Stomach (tissue), 9 donors: ENCODE data around the gene CALR. TPM values are rescaled to one million over a fixed set of nuclear protein-coding genes. Genes with fewer than 3 reads are reported as not detected.
A peak's percentile ranks its signal among the peaks of the same experiment; 100 is the strongest.

Source experiments
- DNase-seq, 2 donors: peaks; one replicate each; pipeline versions ENCODE4 v3.0.0 to v3.0.0-alpha.2; 2013 to 2019
- H3K27ac ChIP-seq, 5 donors: fragments of 200-600 bp in 4 of 5; sonication (generic) in 4 of 5; one replicate each; pipeline ENCODE4 v1.5.1; 2013 to 2019; ENCODE audit warnings: mild to moderate bottlenecking in 1 of 5, moderate library complexity in 1 of 5
- H3K27me3 ChIP-seq, 3 donors: fragments of 200-600 bp; sonication (generic); one replicate each; pipeline ENCODE4 v1.5.1; 2017 to 2019; ENCODE audit warnings: mixed run types in 1 of 3
- H3K36me3 ChIP-seq, 4 donors: fragments of 200-600 bp; sonication (generic); 1 replicate in 3 of 4; 2 replicates in 1 of 4; pipeline ENCODE4 v1.5.1; 2016 to 2019
- H3K4me1 ChIP-seq, 4 donors: fragments of 200-600 bp; sonication (generic); one replicate each; pipeline ENCODE4 v1.5.1; 2016 to 2019
- H3K4me3 ChIP-seq, 4 donors: fragments of 200-600 bp; sonication (generic) in 3 of 4; one replicate each; pipeline ENCODE4 v1.5.1; 2016 to 2019; ENCODE audit warnings: mild to moderate bottlenecking in 1 of 4
- H3K9me3 ChIP-seq, 4 donors: fragments of 200-600 bp; sonication (generic); one replicate each; pipeline ENCODE4 v1.5.1; 2016 to 2019
- EP300 ChIP-seq: sonication (generic); formaldehyde crosslinking; IDR thresholded peaks from one replicate; pipeline ENCODE4 v1.6.1; 2017; ENCODE audit warnings: antibody characterized with exemption
- POLR2A ChIP-seq, 4 donors: fragments of 450-650 bp; IDR thresholded peaks; one replicate each; pipeline ENCODE4 v1.6.1; 2016; ENCODE audit warnings: antibody characterized with exemption in 4 of 4, control low read depth in 2 of 4, mild to moderate bottlenecking in 1 of 4, moderate library complexity in 1 of 4
- POLR2AphosphoS5 ChIP-seq, 3 donors: sonication (generic); formaldehyde crosslinking; IDR thresholded peaks; one replicate each; pipeline ENCODE4 v1.6.1; 2016; ENCODE audit warnings: antibody characterized with exemption in 3 of 3
- WGBS, 5 donors: extraction: QIAGEN DNeasy Blood & Tissue Kit in 3 of 5; methylation state at CpG; one replicate each; pipeline versions ENCODE4 v1.1.5 to v1.1.7; 2013 to 2018; 5-methylcytosine and 5-hydroxymethylcytosine counted together
- intact Hi-C: fragments of 100-400 bp; cut with DNase I; formaldehyde crosslinking; loops from one replicate; pipeline ENCODE4 v1.15.1; 2023; ENCODE audit warnings: low total_unique reads
- polyA plus RNA-seq, 3 donors: library from polyadenylated mRNA; stranded (reverse); fragments of 200-250 nt; gene quantifications; one replicate each; pipeline ENCODE4 v1.2.3, GENCODE V29; 2013
- total RNA-seq, 5 donors: library from RNA; depleted of rRNA; stranded (reverse); fragments of >200 nt; gene quantifications; one replicate each; pipeline versions ENCODE4 v1.1.0 to v1.2.3, GENCODE V29; 2014 to 2016
- TF ChIP-seq, protein P1 (sequence below), 7 experiments: fragments of 450-650 bp in 4 of 7; fragments of 200-600 bp in 3 of 7; sonication (generic) in 3 of 7; IDR thresholded peaks; one replicate each; pipeline ENCODE4 v1.5.1; 2016 to 2019; ENCODE audit warnings: antibody characterized with exemption in 7 of 7, control low read depth in 2 of 7, mild to moderate bottlenecking in 1 of 7
- donor health status: healthy with polysubstance abuse.
- donor health status: Bipolar disorder and iron deficiency.
- donor health status: healthy.

The CALR gene
- total and polyA plus RNA-seq, 8 donors, result 71.2 to 947 (median 354) TPM

DNA sequence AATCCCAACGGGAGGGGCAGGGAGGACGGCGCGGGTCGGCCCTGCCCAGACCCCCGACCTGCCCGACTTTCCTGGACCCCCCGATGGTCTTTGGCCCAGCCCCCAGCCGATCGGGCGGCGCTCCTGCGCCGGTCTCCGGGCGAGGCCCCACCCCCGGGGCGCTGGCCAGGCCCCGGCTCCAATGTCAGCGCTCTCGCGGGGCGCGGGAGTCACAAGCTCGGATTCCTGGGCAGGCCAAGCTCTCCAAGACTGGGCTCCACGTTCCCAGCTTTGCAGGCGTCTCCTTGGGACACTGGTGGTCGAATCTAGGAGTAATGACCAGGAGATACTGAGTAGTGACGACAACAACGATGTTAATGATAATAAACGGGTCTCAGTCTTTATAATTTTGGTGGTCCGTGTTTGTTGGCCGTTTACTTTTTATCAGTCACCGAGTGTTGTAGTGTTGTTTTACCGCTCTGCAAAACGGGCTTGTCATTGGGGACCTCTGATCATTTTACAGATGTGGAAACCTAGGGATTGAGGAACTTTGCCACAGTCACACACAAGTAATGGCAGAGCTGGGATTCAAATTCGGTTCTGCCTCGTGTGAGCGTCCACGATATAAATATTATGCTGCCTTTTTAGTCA is 7.8 kb downstream of the CALR start:
- peaks cover 75 to 78% (median 76%) of the 10 kb centered on the region in 4 donors for H3K36me3 ChIP-seq
- H3K4me1 ChIP-seq, result peaks cover 26 to 68% (median 63%) of the 10 kb centered on the region in 4 donors
- TF ChIP-seq EP300 (no peak), POLR2AphosphoS5 (IDR thresholded peaks at IDR 0.05) (no peak), POLR2A (IDR thresholded peaks at IDR 0.05) (no peak)
- TF ChIP-seq, protein P1, sequence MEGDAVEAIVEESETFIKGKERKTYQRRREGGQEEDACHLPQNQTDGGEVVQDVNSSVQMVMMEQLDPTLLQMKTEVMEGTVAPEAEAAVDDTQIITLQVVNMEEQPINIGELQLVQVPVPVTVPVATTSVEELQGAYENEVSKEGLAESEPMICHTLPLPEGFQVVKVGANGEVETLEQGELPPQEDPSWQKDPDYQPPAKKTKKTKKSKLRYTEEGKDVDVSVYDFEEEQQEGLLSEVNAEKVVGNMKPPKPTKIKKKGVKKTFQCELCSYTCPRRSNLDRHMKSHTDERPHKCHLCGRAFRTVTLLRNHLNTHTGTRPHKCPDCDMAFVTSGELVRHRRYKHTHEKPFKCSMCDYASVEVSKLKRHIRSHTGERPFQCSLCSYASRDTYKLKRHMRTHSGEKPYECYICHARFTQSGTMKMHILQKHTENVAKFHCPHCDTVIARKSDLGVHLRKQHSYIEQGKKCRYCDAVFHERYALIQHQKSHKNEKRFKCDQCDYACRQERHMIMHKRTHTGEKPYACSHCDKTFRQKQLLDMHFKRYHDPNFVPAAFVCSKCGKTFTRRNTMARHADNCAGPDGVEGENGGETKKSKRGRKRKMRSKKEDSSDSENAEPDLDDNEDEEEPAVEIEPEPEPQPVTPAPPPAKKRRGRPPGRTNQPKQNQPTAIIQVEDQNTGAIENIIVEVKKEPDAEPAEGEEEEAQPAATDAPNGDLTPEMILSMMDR (IDR thresholded peaks at IDR 0.05), result no peak
- H3K27me3 ChIP-seq, result no peaks in the 10 kb centered on the region
- 0 to 1% (median 0%) methylated on average over 14 to 40 of the region's 40 CpGs for WGBS, 5 donors
- peak overlapping the region; percentile 95 to 99 (median 97) for H3K27ac ChIP-seq
- H3K9me3 ChIP-seq, result no peaks in the 10 kb centered on the region
- peak; percentile 77 to 91 for DNase-seq
- peak overlapping the region; percentile 82 to 99 (median 88) for H3K4me3 ChIP-seq
- intact Hi-C loops, result no loop called here

DNA sequence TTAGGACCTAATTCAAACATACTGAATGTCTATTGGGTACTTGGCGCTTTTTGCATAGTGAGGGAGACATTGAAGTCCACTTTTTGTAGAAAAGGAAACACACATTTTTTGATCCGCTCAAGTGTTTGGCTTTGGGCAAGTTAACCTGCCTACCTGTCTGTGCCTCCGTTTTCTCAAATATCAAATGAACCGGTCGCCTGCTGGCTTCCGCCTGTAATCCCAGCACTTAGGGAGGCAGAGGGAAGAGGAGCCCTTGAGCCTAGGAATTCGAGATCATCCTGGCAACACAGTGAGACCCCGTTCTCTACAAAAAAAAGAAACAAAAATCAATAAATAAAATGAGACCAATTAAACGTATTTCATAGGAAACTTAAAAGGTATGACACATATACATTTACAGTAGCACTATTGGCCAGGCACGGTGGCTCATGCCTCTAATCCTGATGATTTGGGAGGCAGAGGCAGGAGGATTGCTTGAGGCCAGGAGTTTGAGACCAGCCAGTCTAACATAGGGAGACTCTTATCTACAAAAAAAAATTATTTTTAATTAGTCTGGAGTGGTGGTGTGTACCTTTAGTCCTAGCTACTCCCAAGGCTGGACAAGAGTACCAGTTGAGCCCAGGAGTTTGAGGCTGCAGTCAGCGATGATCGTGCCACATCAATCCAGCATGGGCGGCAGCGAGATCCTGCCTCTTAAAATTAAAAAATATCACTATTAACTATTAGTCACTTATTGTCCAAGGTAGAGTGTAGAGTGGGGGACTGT is 8.5 kb downstream of the CALR start:
- no peak for DNase-seq
- H3K27ac ChIP-seq, result peak overlapping the region in 4 of 5 donors; percentile 96 to 99 (median 98)
- intact Hi-C loops, result no loop called here
- TF ChIP-seq POLR2A (IDR thresholded peaks at IDR 0.05) (no peak), EP300 (no peak), POLR2AphosphoS5 (IDR thresholded peaks at IDR 0.05) (no peak)
- TF ChIP-seq, protein P1 (IDR thresholded peaks at IDR 0.05), result no peak
- H3K36me3 ChIP-seq, result peaks cover 75 to 78% (median 76%) of the 10 kb centered on the region in 4 donors
- no peaks in the 10 kb centered on the region for H3K27me3 ChIP-seq
- WGBS, 5 donors, result 42 to 53% (median 45%) methylated on average over 14 of the region's 14 CpGs
- H3K4me3 ChIP-seq, result peak overlapping the region; percentile 82 to 99 (median 88)
- no peaks in the 10 kb centered on the region for H3K9me3 ChIP-seq
- H3K4me1 ChIP-seq, result peaks cover 21 to 61% (median 56%) of the 10 kb centered on the region in 4 donors

DNA sequence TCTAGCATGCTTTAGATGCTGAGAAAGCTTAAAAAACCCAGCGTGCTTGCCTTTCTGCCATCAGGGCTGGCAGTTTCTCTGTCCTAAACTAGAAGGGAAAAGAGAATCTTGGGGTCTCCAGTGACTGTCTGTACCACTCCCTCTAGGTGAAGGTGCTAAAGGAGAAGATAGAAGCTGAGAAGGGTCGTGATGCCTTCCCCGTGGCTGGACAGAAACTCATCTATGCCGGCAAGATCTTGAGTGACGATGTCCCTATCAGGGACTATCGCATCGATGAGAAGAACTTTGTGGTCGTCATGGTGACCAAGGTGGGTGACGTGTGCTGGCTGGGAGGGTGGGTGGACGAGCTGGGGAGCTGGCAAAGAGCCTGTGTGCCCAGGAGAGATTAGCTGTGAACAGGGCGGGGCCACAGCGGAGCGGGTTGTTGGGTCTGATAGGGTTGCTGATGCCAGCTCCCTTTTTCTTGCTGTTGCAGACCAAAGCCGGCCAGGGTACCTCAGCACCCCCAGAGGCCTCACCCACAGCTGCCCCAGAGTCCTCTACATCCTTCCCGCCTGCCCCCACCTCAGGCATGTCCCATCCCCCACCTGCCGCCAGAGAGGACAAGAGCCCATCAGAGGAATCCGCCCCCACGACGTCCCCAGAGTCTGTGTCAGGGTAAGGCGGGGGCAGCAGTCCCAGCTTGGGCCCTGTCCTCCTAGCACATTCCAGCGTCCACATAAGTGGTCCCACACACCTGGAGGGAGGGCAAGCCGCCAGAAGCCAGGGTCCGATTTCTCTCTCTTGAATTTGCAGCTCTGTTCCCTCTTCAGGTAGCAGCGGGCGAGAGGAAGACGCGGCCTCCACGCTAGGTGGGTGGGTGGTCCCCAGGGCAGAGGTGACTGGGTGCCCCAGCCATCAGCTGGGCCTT is 9.5 kb downstream of the CALR start:
- peaks cover 75 to 78% (median 76%) of the 10 kb centered on the region in 4 donors for H3K36me3 ChIP-seq
- intact Hi-C loops, result no loop called here
- no peaks in the 10 kb centered on the region for H3K9me3 ChIP-seq
- H3K4me3 ChIP-seq, result no peak overlapping the region
- peak overlapping the region in 3 of 5 donors; percentile 22 to 99 (median 42) for H3K27ac ChIP-seq
- peaks cover 28 to 60% (median 50%) of the 10 kb centered on the region in 4 donors for H3K4me1 ChIP-seq
- H3K27me3 ChIP-seq, result no peaks in the 10 kb centered on the region
- WGBS, 5 donors, result 58 to 73% (median 65%) methylated on average over 24 to 28 of the region's 28 CpGs
- peak; percentile 48 to 60 for DNase-seq
- TF ChIP-seq POLR2AphosphoS5 (IDR thresholded peaks at IDR 0.05) (no peak), EP300 (no peak), POLR2A (IDR thresholded peaks at IDR 0.05) (no peak)
- TF ChIP-seq, protein P1 (IDR thresholded peaks at IDR 0.05), result no peak
